Astrocyte (in vitro differentiated cells and primary cell): ENCODE measurements around the gene MGAT2. TPM values are rescaled to one million over a fixed set of nuclear protein-coding genes. Genes with fewer than 3 reads are reported as not detected.

Experiments
- DNase-seq: peaks from one replicate; pipeline ENCODE4 v3.0.0-alpha.2; 2010; ENCODE audit warnings: low read depth
- FAIRE-seq: peaks from 2 replicates; lab custom pipeline; 2011; peaks lifted over from hg19 to GRCh38; lab: Jason Lieb, UNC
- H2AFZ ChIP-seq: 2 replicates; pipeline ENCODE4 v1.6.0; 2012; ENCODE audit warnings: low read depth, low read length, inconsistent platforms
- H3K27ac ChIP-seq: 2 replicates; pipeline ENCODE4 v1.5.1; 2011; ENCODE audit warnings: low read depth, low read length, inconsistent platforms
- H3K27me3 ChIP-seq: 2 replicates; pipeline ENCODE4 v1.6.0; 2011; ENCODE audit warnings: low read length, inconsistent platforms; ENCODE audit not compliant: insufficient read depth
- H3K36me3 ChIP-seq: 2 replicates; pipeline ENCODE4 v1.5.1; 2011; ENCODE audit warnings: low read length, inconsistent platforms; ENCODE audit not compliant: insufficient read depth
- H3K4me1 ChIP-seq: 2 replicates; pipeline ENCODE4 v1.5.1; 2011; ENCODE audit warnings: low read length, inconsistent platforms; ENCODE audit not compliant: insufficient read depth
- H3K4me2 ChIP-seq: 2 replicates; pipeline ENCODE4 v1.6.0; 2012; ENCODE audit warnings: low read length, inconsistent platforms
- H3K4me3 ChIP-seq: 2 replicates; pipeline ENCODE4 v1.5.1; 2011; ENCODE audit warnings: low read depth, mild to moderate bottlenecking, low read length, inconsistent platforms; ENCODE audit not compliant: insufficient read depth
- H3K79me2 ChIP-seq: 2 replicates; pipeline ENCODE4 v1.6.0; 2012; ENCODE audit warnings: mild to moderate bottlenecking, low read length, inconsistent platforms; ENCODE audit not compliant: insufficient read depth
- H3K9ac ChIP-seq: 2 replicates; pipeline ENCODE4 v1.6.0; 2012; ENCODE audit warnings: mild to moderate bottlenecking, low read length, inconsistent platforms
- H3K9me3 ChIP-seq: 2 replicates; pipeline ENCODE4 v1.5.1; 2012; ENCODE audit warnings: low read depth, mild to moderate bottlenecking, low read length, inconsistent platforms; ENCODE audit not compliant: insufficient read depth
- H4K20me1 ChIP-seq: 2 replicates; pipeline ENCODE4 v1.6.0; 2012; ENCODE audit warnings: low read length, inconsistent platforms; ENCODE audit not compliant: insufficient read depth
- H3K27ac Mint-ChIP-seq: one replicate; pipeline ENCODE4 v1.8.0; 2021; ENCODE audit warnings: mild to moderate bottlenecking, mixed read lengths; ENCODE audit not compliant: unreplicated experiment
- H3K27me3 Mint-ChIP-seq: one replicate; pipeline ENCODE4 v1.8.0; 2021; ENCODE audit warnings: low read depth, mixed read lengths; ENCODE audit not compliant: unreplicated experiment
- H3K36me3 Mint-ChIP-seq: one replicate; pipeline ENCODE4 v1.8.0; 2021; ENCODE audit warnings: low read depth, mixed read lengths; ENCODE audit not compliant: unreplicated experiment
- H3K4me1 Mint-ChIP-seq: one replicate; pipeline ENCODE4 v1.8.0; 2021; ENCODE audit warnings: low read depth, mixed read lengths; ENCODE audit not compliant: unreplicated experiment
- H3K4me3 Mint-ChIP-seq: one replicate; pipeline ENCODE4 v1.8.0; 2021; ENCODE audit warnings: mild to moderate bottlenecking, moderate library complexity, mixed read lengths; ENCODE audit not compliant: unreplicated experiment
- H3K9me3 Mint-ChIP-seq: one replicate; pipeline ENCODE4 v1.8.0; 2021; ENCODE audit warnings: mild to moderate bottlenecking, mixed read lengths; ENCODE audit not compliant: unreplicated experiment
- CTCF ChIP-seq: IDR thresholded peaks from 2 replicates; pipeline ENCODE4 v1.5.1; 2011; ENCODE audit warnings: low read depth, mild to moderate bottlenecking, inconsistent platforms, low read length, moderate library complexity; ENCODE audit not compliant: insufficient read depth
- EZH2 ChIP-seq: IDR thresholded peaks from 2 replicates; pipeline ENCODE4 v1.6.1; 2012; ENCODE audit warnings: mild to moderate bottlenecking, low read length, inconsistent platforms; ENCODE audit not compliant: insufficient read depth
- total RNA-seq: library from RNA; stranded (reverse); gene quantifications from 2 replicates; pipeline ENCODE4 v1.2.1, GENCODE V29; 2021

Gene MGAT2
- total RNA-seq, 1 donor from 2014 or later: 56.0 TPM

GRCh38 chr14:49578141-49578540 lies 42.5 kb upstream of the MGAT2 start:
- Mint-ChIP-seq H3K27ac (no peak overlapping the region), H3K4me3 (no peak overlapping the region)

GRCh38 chr14:49579841-49580240 lies 40.8 kb upstream of the MGAT2 start:
- H3K4me2 ChIP-seq: no peak overlapping the region
- no peak overlapping the region for H2AFZ ChIP-seq
- peaks cover 67% of the 10 kb centered on the region for H4K20me1 ChIP-seq
- no peak for FAIRE-seq
- peaks cover 57% of the 10 kb centered on the region for H3K79me2 ChIP-seq
- no peak overlapping the region for H3K4me3 ChIP-seq
- no peak for DNase-seq
- TF ChIP-seq EZH2: no peak
- no peak for TF ChIP-seq CTCF
- H3K36me3 Mint-ChIP-seq: peaks cover 21% of the 10 kb centered on the region
- H3K9ac ChIP-seq: no peak overlapping the region
- H3K27me3 ChIP-seq: no peaks in the 10 kb centered on the region
- peak overlapping the region; percentile 47 for H3K4me3 Mint-ChIP-seq
- H3K27ac ChIP-seq: no peak overlapping the region
- peaks cover 41% of the 10 kb centered on the region for H3K36me3 ChIP-seq
- peaks cover 8% of the 10 kb centered on the region for H3K4me1 ChIP-seq
- no peaks in the 10 kb centered on the region for H3K9me3 ChIP-seq
- H3K27me3 Mint-ChIP-seq: no peaks in the 10 kb centered on the region
- H3K27ac Mint-ChIP-seq: peak overlapping the region; percentile 10
- H3K9me3 Mint-ChIP-seq: peaks cover 2% of the 10 kb centered on the region
- H3K4me1 Mint-ChIP-seq: peaks cover 37% of the 10 kb centered on the region

More at GRCh38 chr14:49578141-49578540, 42.5 kb upstream of the MGAT2 start:
- Histone ChIP-seq H4K20me1 (peaks cover 50% of the 10 kb centered on the region), H2AFZ (no peak overlapping the region), H3K4me2 (no peak overlapping the region), H3K79me2 (peaks cover 40% of the 10 kb centered on the region), H3K9ac (no peak overlapping the region), H3K27me3 (no peaks in the 10 kb centered on the region), H3K27ac (no peak overlapping the region), H3K36me3 (peaks cover 30% of the 10 kb centered on the region), H3K9me3 (no peaks in the 10 kb centered on the region), H3K4me3 (no peak overlapping the region), H3K4me1 (no peaks in the 10 kb centered on the region)
- no peaks in the 10 kb centered on the region for H3K27me3 Mint-ChIP-seq
- H3K4me1 Mint-ChIP-seq: peaks cover 28% of the 10 kb centered on the region
- FAIRE-seq: no peak
- no peak for TF ChIP-seq CTCF
- H3K9me3 Mint-ChIP-seq: peaks cover 2% of the 10 kb centered on the region
- DNase-seq: no peak
- peaks cover 13% of the 10 kb centered on the region for H3K36me3 Mint-ChIP-seq

GRCh38 chr14:49581209-49582112 lies 39.1 kb upstream of the MGAT2 start:
- H3K4me3 Mint-ChIP-seq: peak overlapping the region; percentile 93
- peak overlapping the region; percentile 50 for H3K27ac Mint-ChIP-seq
- no peak overlapping the region for H3K4me2 ChIP-seq
- no peak for DNase-seq
- no peaks in the 10 kb centered on the region for H3K27me3 Mint-ChIP-seq
- H4K20me1 ChIP-seq: peaks cover 78% of the 10 kb centered on the region
- H3K9me3 Mint-ChIP-seq: peaks cover 2% of the 10 kb centered on the region
- no peaks in the 10 kb centered on the region for H3K27me3 ChIP-seq
- H2AFZ ChIP-seq: no peak overlapping the region
- no peak overlapping the region for H3K4me3 ChIP-seq
- H3K4me1 Mint-ChIP-seq: peaks cover 37% of the 10 kb centered on the region
- H3K9ac ChIP-seq: no peak overlapping the region
- H3K36me3 ChIP-seq: peaks cover 36% of the 10 kb centered on the region
- H3K9me3 ChIP-seq: no peaks in the 10 kb centered on the region
- TF ChIP-seq EZH2 (no peak), CTCF (no peak)
- no peak overlapping the region for H3K27ac ChIP-seq
- peaks cover 71% of the 10 kb centered on the region for H3K79me2 ChIP-seq
- peaks cover 26% of the 10 kb centered on the region for H3K36me3 Mint-ChIP-seq
- peaks cover 8% of the 10 kb centered on the region for H3K4me1 ChIP-seq
- no peak for FAIRE-seq
